ENCODE data around the gene CTNNA1. TPM values are rescaled to one million over a fixed set of nuclear protein-coding genes. Genes with fewer than 3 reads are reported as not detected.

CTNNA1 gene
- polyA plus RNA-seq, 1 donor (not counting 4 experiments of a cell fraction or from before 2014, with no cell fraction given) = 119 TPM

- no peak overlapping the region for H3K27ac ChIP-seq (ENCODE audit: control insufficient read depth, insufficient read depth, low read length)
- H3K79me2 ChIP-seq (ENCODE audit: control insufficient read depth, insufficient read depth, low read length) = no peaks in the 10 kb centered on the region
- DNase-seq (ENCODE audit: low read depth, low spot score) = no peak
- no peak for FAIRE-seq
- no peak overlapping the region for H3K9ac ChIP-seq (ENCODE audit: control insufficient read depth, extremely low read depth, insufficient read depth, low read length)
- H3K36me3 ChIP-seq (ENCODE audit: control insufficient read depth in 2 of 2, extremely low read depth in 1 of 2, insufficient read depth in 2 of 2, low read length in 2 of 2) = peaks cover 0 to 1% of the 10 kb centered on the region in 2 experiments
- H3K9me1 ChIP-seq (ENCODE audit: control insufficient read depth, extremely low read depth, insufficient read depth, low read length) = no peaks in the 10 kb centered on the region
- H3K4me2 ChIP-seq (ENCODE audit: control insufficient read depth, extremely low read depth, insufficient read depth, low read depth, low read length) = no peak overlapping the region
- no peaks in the 10 kb centered on the region for H4K20me1 ChIP-seq (ENCODE audit: control insufficient read depth, extremely low read depth, insufficient read depth, low read length)
- H3K27me3 ChIP-seq (ENCODE audit: control insufficient read depth, extremely low read depth, insufficient read depth, low read length) = no peaks in the 10 kb centered on the region
- H3K4me3 ChIP-seq (ENCODE audit: control insufficient read depth in 2 of 3, extremely low read depth in 1 of 3, insufficient read depth in 2 of 3, low read depth in 1 of 3, low read length in 3 of 3) = no peak overlapping the region
- H3K9me3 ChIP-seq (ENCODE audit: control insufficient read depth, low read depth, low read length) = no peaks in the 10 kb centered on the region
- TF ChIP-seq, protein P1, sequence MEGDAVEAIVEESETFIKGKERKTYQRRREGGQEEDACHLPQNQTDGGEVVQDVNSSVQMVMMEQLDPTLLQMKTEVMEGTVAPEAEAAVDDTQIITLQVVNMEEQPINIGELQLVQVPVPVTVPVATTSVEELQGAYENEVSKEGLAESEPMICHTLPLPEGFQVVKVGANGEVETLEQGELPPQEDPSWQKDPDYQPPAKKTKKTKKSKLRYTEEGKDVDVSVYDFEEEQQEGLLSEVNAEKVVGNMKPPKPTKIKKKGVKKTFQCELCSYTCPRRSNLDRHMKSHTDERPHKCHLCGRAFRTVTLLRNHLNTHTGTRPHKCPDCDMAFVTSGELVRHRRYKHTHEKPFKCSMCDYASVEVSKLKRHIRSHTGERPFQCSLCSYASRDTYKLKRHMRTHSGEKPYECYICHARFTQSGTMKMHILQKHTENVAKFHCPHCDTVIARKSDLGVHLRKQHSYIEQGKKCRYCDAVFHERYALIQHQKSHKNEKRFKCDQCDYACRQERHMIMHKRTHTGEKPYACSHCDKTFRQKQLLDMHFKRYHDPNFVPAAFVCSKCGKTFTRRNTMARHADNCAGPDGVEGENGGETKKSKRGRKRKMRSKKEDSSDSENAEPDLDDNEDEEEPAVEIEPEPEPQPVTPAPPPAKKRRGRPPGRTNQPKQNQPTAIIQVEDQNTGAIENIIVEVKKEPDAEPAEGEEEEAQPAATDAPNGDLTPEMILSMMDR (optimal IDR thresholded peaks at IDR 0.05 in 1 of 3, IDR thresholded peaks at IDR 0.05 in 1 of 3, conservative IDR thresholded peaks at IDR 0.05 in 1 of 3; ENCODE audit: extremely low read depth in 1 of 3, insufficient read depth in 2 of 3, low read length in 3 of 3) = no peak
- TF ChIP-seq EZH2 (IDR thresholded peaks at IDR 0.05; ENCODE audit: low read length) = no peak
- H3K4me1 ChIP-seq (ENCODE audit: control insufficient read depth, extremely low read depth, insufficient read depth, low read length) = peaks cover 12% of the 10 kb centered on the region
- dilution Hi-C loops (cut with MboI; ENCODE audit: extremely low pct_ligation_motif_present, low sequenced_read_pairs) = no loop called here
- H2AFZ ChIP-seq (ENCODE audit: control insufficient read depth, low read length) = no peak overlapping the region
Measured at GRCh38 chr5:138983984-138984383, 230.8 kb downstream of the CTNNA1 start.

Other genes with a start within 250 kb of the CTNNA1 start
- 96.4 to 137 TPM (median 99.8 TPM) in 3 replicates for gene ETF1, start 210.2 kb upstream of the CTNNA1 start, polyA plus RNA-seq
- gene HSPA9, start 178.0 kb upstream of the CTNNA1 start, polyA plus RNA-seq = 153 to 195 TPM (median 153 TPM) in 3 replicates
- gene LRRTM2, start 121.9 kb downstream of the CTNNA1 start, polyA plus RNA-seq = not detected in 3 replicates

All from keratinocyte (primary cell).